HCT116 (cell line): Measurements from ENCODE around the gene GRAP. TPM values are rescaled to one million over a fixed set of nuclear protein-coding genes. Genes with fewer than 3 reads are reported as not detected.

Source experiments
- ATAC-seq: fragments of 200-7000 bp; cut with Tn5 transposase; 2 replicates; pipeline ENCODE4 v1.9.1; 2020; ENCODE audit warnings: mild to moderate bottlenecking, moderate library complexity
- BruUV-seq: library from RNA; stranded (reverse); fragments of 400-500 nt; replicated peaks from 2 replicates; lab custom pipeline; 2021; lab: Mats Ljungman, UMichigan
- CTCF ChIA-PET: fragments of 300-600 bp; sonication (Branson Sonifier 250); formaldehyde crosslinking; loops from one replicate; lab custom pipeline; 2021; ENCODE audit warnings: antibody characterized with exemption; lab: Charles Lee
- POLR2A ChIA-PET: fragments of 300-600, 350-600 bp; sonication (Branson Sonifier 250); formaldehyde crosslinking; loops from one replicate; lab custom pipeline; 2021; ENCODE audit warnings: antibody characterized with exemption; lab: Charles Lee
- RAD21 ChIA-PET, 2 experiments: fragments of 300-600 bp; sonication (Branson Sonifier 250); formaldehyde crosslinking; loops; one replicate each; lab custom pipeline; 2023; ENCODE audit warnings: low total read pairs in 2 of 2; ENCODE audit not compliant: uncharacterized antibody in 2 of 2, unreplicated experiment in 2 of 2, low non-redundant PET in 1 of 2; lab: Charles Lee
- DNase-seq: peaks from one replicate; pipeline ENCODE4 v3.0.0-alpha.2; 2010; ENCODE audit warnings: low read depth, low spot score
- H2AFZ ChIP-seq: fragments of 200-600 bp; shearing (Covaris generic), sonication (generic); 2 replicates; pipeline ENCODE4 v1.6.1; 2017; ENCODE audit warnings: low read depth, mixed run types, mixed read lengths, antibody characterized with exemption, low read length; ENCODE audit not compliant: poor library complexity, severe bottlenecking
- H3K27ac ChIP-seq: 2 replicates; pipeline ENCODE4 v1.5.1; 2012; ENCODE audit warnings: low read depth, low read length
- H3K27me3 ChIP-seq: fragments of 200-600 bp; sonication (generic); 2 replicates; pipeline ENCODE4 v1.6.1; 2016; ENCODE audit warnings: mixed run types, low read length, mixed read lengths; ENCODE audit not compliant: insufficient read depth
- H3K36me3 ChIP-seq, 2 experiments: fragments of 200-500 bp in 1 of 2; fragments of 200-600 bp in 1 of 2; sonication (Bioruptor generic) in 1 of 2; sonication (generic) in 1 of 2; 2 replicates each; pipeline versions ENCODE4 v1.5.1 to v1.6.1; 2014 to 2016; ENCODE audit warnings: low read length in 2 of 2, inconsistent platforms in 1 of 2, mixed read lengths in 1 of 2, mixed run types in 1 of 2; ENCODE audit not compliant: insufficient read depth in 2 of 2, control insufficient read depth in 1 of 2
- H3K4me1 ChIP-seq, 2 experiments: fragments of 200-600 bp in 1 of 2; sonication (generic) in 1 of 2; 2 replicates each; pipeline versions ENCODE4 v1.5.1 to v1.6.1; 2012 to 2017; ENCODE audit warnings: low read length in 2 of 2, inconsistent platforms in 1 of 2, mild to moderate bottlenecking in 1 of 2, mixed read lengths in 1 of 2, mixed run types in 1 of 2, moderate library complexity in 1 of 2; ENCODE audit not compliant: insufficient read depth in 2 of 2, control insufficient read depth in 1 of 2
- H3K4me2 ChIP-seq: fragments of 200-600 bp; sonication (generic); 2 replicates; pipeline ENCODE4 v1.6.1; 2017; ENCODE audit warnings: mixed run types, low read length, mixed read lengths
- H3K4me3 ChIP-seq, 2 experiments: fragments of 200-600 bp in 1 of 2; sonication (generic) in 1 of 2; replicated peaks in 1 of 2; 2 replicates each; pipeline ENCODE4 v1.5.1; 2011 to 2016; ENCODE audit warnings: low read length in 2 of 2, control low read depth in 1 of 2, low read depth in 1 of 2, mild to moderate bottlenecking in 1 of 2, mixed read lengths in 1 of 2, mixed run types in 1 of 2
- H3K79me2 ChIP-seq: fragments of 200-600 bp; sonication (generic); 2 replicates; pipeline ENCODE4 v1.6.1; 2017; ENCODE audit warnings: mild to moderate bottlenecking, mixed run types, low read length, moderate library complexity, mixed read lengths; ENCODE audit not compliant: insufficient read depth
- H3K9ac ChIP-seq: fragments of 200-600 bp; sonication (generic); 2 replicates; pipeline ENCODE4 v1.6.1; 2016; ENCODE audit warnings: low read length, mixed read lengths
- H3K9me2 ChIP-seq: fragments of 200-600 bp; sonication (generic), shearing (Covaris generic); 2 replicates; pipeline ENCODE4 v1.6.1; 2017; ENCODE audit warnings: mixed run types, mild to moderate bottlenecking, moderate library complexity; ENCODE audit not compliant: insufficient read depth
- H3K9me3 ChIP-seq, 2 experiments: fragments of 200-500 bp in 1 of 2; fragments of 200-600 bp in 1 of 2; sonication (Bioruptor generic) in 1 of 2; sonication (generic) in 1 of 2; 2 replicates each; pipeline ENCODE4 v1.6.1; 2014 to 2017; ENCODE audit warnings: low read length in 2 of 2, mixed read lengths in 2 of 2, inconsistent platforms in 1 of 2, low read depth in 1 of 2, mild to moderate bottlenecking in 1 of 2, mixed run types in 1 of 2, moderate library complexity in 1 of 2; ENCODE audit not compliant: control insufficient read depth in 1 of 2, insufficient read depth in 1 of 2
- H4K20me1 ChIP-seq: fragments of 200-600 bp; sonication (generic), shearing (Covaris generic); 2 replicates; pipeline ENCODE4 v1.6.1; 2017; ENCODE audit warnings: mixed run types, mild to moderate bottlenecking, moderate library complexity; ENCODE audit not compliant: insufficient read depth
- CBX3 ChIP-seq: IDR thresholded peaks from 2 replicates; pipeline ENCODE4 v1.6.1; 2012; ENCODE audit warnings: low read depth
- CEBPB ChIP-seq: IDR thresholded peaks from 2 replicates; pipeline ENCODE4 v1.6.1; 2012; ENCODE audit warnings: low read depth
- ELF1 ChIP-seq: IDR thresholded peaks from 2 replicates; pipeline ENCODE4 v1.6.1; 2012; ENCODE audit warnings: low read depth, borderline replicate concordance
- EZH2 ChIP-seq: fragments of 200-600 bp; sonication (generic); IDR thresholded peaks from 2 replicates; pipeline ENCODE4 v1.6.1; 2017; ENCODE audit warnings: antibody characterized with exemption, mixed run types
- EZH2phosphoT487 ChIP-seq: fragments of 200-600 bp; IDR thresholded peaks from 2 replicates; pipeline ENCODE4 v1.6.1; 2018; ENCODE audit warnings: antibody characterized with exemption, borderline replicate concordance
- FOSL1 ChIP-seq: IDR thresholded peaks from 2 replicates; pipeline ENCODE4 v1.6.1; 2012; ENCODE audit warnings: low read depth
- JUND ChIP-seq: IDR thresholded peaks from 2 replicates; pipeline ENCODE4 v1.6.1; 2012
- POLR2AphosphoS5 ChIP-seq: IDR thresholded peaks from 2 replicates; pipeline ENCODE4 v1.6.1; 2011; ENCODE audit warnings: mild to moderate bottlenecking, low read depth, low read length, moderate library complexity
- RAD21 ChIP-seq: IDR thresholded peaks from 2 replicates; pipeline ENCODE4 v1.6.1; 2012; ENCODE audit warnings: low read depth, mild to moderate bottlenecking
- SIN3A ChIP-seq: IDR thresholded peaks from 2 replicates; pipeline ENCODE4 v1.6.1; 2012; ENCODE audit warnings: low read depth
- SP1 ChIP-seq: IDR thresholded peaks from 2 replicates; pipeline ENCODE4 v1.6.1; 2012; ENCODE audit warnings: low read depth
- SRF ChIP-seq: IDR thresholded peaks from 2 replicates; pipeline ENCODE4 v1.6.1; 2012; ENCODE audit warnings: low read depth
- YY1 ChIP-seq: IDR thresholded peaks from 2 replicates; pipeline ENCODE4 v1.6.1; 2011; ENCODE audit warnings: low read length, low read depth, moderate library complexity, mild to moderate bottlenecking; ENCODE audit not compliant: insufficient replicate concordance; ENCODE audit errors: extremely low read depth
- ZFX ChIP-seq: fragments of 450-650 bp; IDR thresholded peaks from 2 replicates; pipeline ENCODE4 v1.6.1; 2017
- ZNF274 ChIP-seq: fragments of 200-500 bp; sonication (Bioruptor generic); IDR thresholded peaks from 2 replicates; pipeline ENCODE4 v1.6.1; 2014; ENCODE audit warnings: mild to moderate bottlenecking, low read depth, low read length, inconsistent platforms
- intact Hi-C: fragments of 100-400 bp; cut with micrococcal nuclease; formaldehyde crosslinking; loops from 2 replicates; pipeline ENCODE4 v1.10.0; 2022
- total RNA-seq: library from RNA; stranded (reverse); gene quantifications from one replicate; pipeline ENCODE4 v1.2.1, GENCODE V29; 2021; ENCODE audit not compliant: unreplicated experiment
- TF ChIP-seq, protein P1 (sequence below): IDR thresholded peaks from 2 replicates; pipeline ENCODE4 v1.6.1; 2012
- TF ChIP-seq, protein P2 (sequence below): IDR thresholded peaks from 2 replicates; pipeline ENCODE4 v1.6.1; 2012; ENCODE audit warnings: low read depth
- TF ChIP-seq, protein P3 (sequence below), 3 experiments: fragments of 200-600 bp in 1 of 3; sonication (generic) in 1 of 3; IDR thresholded peaks in 2 of 3; conservative IDR thresholded peaks in 1 of 3; 2 replicates each; pipeline ENCODE4 v1.5.1; 2012 to 2017; ENCODE audit warnings: low read depth in 2 of 3, low read length in 2 of 3, antibody characterized with exemption in 1 of 3, borderline replicate concordance in 1 of 3, control low read depth in 1 of 3, mild to moderate bottlenecking in 1 of 3, mixed read lengths in 1 of 3, mixed run types in 1 of 3, moderate library complexity in 1 of 3; ENCODE audit not compliant: insufficient read depth in 1 of 3
- TF ChIP-seq, protein P4 (sequence below): IDR thresholded peaks from 2 replicates; pipeline ENCODE4 v1.6.1; 2011; ENCODE audit warnings: mild to moderate bottlenecking, low read length, moderate library complexity; ENCODE audit not compliant: insufficient replicate concordance; ENCODE audit errors: extremely low read depth
- TF ChIP-seq, protein P5 (sequence below): IDR thresholded peaks from 2 replicates; pipeline ENCODE4 v1.6.1; 2012

The GRAP gene
- total RNA-seq, 1 experiment from 2014 or later: 0.27 TPM

DNA sequence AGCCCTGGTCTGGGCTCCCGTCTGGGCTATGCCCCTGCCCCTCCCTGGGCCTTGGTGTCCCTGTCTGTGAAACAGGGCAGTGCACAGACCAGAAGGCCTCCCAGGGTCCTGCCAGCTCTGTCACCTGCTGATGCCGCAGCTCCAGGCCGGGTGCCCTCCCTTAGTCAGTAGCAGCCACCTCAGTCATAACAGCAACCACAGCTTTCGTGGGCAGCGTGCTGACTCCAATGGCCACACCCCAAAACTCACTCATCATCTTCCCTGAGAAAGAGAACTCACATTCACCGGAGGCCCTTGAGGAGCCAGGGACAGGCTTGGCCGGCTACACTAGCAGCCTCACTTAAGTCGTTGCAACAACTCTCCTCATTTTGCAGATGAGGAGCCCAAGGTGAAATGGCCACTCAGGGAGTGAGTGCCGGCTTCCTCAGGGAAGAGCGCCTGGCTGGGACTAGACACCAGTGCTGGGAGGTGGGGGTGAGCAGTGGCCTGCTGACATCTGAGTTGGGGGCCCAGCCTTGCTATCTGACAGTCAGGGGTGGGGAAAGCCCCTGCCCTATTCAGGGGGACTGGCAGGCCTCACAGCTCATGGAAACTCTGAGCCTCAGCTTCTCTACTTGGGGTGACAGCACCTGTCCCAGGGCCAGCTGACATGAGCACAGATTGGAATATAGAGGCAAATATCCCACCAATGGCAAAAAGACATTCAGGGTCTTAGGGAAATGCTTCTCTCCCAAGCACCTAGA is 72.2 kb downstream of the GRAP start:
- POLR2A ChIA-PET: no interaction called here
- no peaks in the 10 kb centered on the region for H4K20me1 ChIP-seq
- no peak for DNase-seq
- no peaks in the 10 kb centered on the region for H3K9me2 ChIP-seq
- H2AFZ ChIP-seq: no peak overlapping the region
- TF ChIP-seq, protein P1, sequence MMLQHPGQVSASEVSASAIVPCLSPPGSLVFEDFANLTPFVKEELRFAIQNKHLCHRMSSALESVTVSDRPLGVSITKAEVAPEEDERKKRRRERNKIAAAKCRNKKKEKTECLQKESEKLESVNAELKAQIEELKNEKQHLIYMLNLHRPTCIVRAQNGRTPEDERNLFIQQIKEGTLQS: no peak
- no peak for TF ChIP-seq FOSL1
- TF ChIP-seq POLR2AphosphoS5: no peak
- TF ChIP-seq EZH2phosphoT487: no peak
- TF ChIP-seq ZNF274: no peak
- TF ChIP-seq SIN3A: no peak
- TF ChIP-seq RAD21: no peak
- TF ChIP-seq, protein P2, sequence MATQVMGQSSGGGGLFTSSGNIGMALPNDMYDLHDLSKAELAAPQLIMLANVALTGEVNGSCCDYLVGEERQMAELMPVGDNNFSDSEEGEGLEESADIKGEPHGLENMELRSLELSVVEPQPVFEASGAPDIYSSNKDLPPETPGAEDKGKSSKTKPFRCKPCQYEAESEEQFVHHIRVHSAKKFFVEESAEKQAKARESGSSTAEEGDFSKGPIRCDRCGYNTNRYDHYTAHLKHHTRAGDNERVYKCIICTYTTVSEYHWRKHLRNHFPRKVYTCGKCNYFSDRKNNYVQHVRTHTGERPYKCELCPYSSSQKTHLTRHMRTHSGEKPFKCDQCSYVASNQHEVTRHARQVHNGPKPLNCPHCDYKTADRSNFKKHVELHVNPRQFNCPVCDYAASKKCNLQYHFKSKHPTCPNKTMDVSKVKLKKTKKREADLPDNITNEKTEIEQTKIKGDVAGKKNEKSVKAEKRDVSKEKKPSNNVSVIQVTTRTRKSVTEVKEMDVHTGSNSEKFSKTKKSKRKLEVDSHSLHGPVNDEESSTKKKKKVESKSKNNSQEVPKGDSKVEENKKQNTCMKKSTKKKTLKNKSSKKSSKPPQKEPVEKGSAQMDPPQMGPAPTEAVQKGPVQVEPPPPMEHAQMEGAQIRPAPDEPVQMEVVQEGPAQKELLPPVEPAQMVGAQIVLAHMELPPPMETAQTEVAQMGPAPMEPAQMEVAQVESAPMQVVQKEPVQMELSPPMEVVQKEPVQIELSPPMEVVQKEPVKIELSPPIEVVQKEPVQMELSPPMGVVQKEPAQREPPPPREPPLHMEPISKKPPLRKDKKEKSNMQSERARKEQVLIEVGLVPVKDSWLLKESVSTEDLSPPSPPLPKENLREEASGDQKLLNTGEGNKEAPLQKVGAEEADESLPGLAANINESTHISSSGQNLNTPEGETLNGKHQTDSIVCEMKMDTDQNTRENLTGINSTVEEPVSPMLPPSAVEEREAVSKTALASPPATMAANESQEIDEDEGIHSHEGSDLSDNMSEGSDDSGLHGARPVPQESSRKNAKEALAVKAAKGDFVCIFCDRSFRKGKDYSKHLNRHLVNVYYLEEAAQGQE: no peak
- no peak for TF ChIP-seq YY1
- TF ChIP-seq ZFX: no peak
- TF ChIP-seq SP1: no peak
- TF ChIP-seq, protein P3, sequence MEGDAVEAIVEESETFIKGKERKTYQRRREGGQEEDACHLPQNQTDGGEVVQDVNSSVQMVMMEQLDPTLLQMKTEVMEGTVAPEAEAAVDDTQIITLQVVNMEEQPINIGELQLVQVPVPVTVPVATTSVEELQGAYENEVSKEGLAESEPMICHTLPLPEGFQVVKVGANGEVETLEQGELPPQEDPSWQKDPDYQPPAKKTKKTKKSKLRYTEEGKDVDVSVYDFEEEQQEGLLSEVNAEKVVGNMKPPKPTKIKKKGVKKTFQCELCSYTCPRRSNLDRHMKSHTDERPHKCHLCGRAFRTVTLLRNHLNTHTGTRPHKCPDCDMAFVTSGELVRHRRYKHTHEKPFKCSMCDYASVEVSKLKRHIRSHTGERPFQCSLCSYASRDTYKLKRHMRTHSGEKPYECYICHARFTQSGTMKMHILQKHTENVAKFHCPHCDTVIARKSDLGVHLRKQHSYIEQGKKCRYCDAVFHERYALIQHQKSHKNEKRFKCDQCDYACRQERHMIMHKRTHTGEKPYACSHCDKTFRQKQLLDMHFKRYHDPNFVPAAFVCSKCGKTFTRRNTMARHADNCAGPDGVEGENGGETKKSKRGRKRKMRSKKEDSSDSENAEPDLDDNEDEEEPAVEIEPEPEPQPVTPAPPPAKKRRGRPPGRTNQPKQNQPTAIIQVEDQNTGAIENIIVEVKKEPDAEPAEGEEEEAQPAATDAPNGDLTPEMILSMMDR (IDR thresholded peaks at IDR 0.05 in 2 of 3, conservative IDR thresholded peaks at IDR 0.05 in 1 of 3; ENCODE audit: borderline replicate concordance in 1 of 3, insufficient read depth in 1 of 3, low read depth in 2 of 3, low read length in 2 of 3): no peak
- TF ChIP-seq CBX3: no peak
- TF ChIP-seq SRF: no peak
- TF ChIP-seq, protein P4, sequence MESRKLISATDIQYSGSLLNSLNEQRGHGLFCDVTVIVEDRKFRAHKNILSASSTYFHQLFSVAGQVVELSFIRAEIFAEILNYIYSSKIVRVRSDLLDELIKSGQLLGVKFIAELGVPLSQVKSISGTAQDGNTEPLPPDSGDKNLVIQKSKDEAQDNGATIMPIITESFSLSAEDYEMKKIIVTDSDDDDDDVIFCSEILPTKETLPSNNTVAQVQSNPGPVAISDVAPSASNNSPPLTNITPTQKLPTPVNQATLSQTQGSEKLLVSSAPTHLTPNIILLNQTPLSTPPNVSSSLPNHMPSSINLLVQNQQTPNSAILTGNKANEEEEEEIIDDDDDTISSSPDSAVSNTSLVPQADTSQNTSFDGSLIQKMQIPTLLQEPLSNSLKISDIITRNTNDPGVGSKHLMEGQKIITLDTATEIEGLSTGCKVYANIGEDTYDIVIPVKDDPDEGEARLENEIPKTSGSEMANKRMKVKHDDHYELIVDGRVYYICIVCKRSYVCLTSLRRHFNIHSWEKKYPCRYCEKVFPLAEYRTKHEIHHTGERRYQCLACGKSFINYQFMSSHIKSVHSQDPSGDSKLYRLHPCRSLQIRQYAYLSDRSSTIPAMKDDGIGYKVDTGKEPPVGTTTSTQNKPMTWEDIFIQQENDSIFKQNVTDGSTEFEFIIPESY: no peak
- TF ChIP-seq ELF1: no peak
- TF ChIP-seq, protein P5, sequence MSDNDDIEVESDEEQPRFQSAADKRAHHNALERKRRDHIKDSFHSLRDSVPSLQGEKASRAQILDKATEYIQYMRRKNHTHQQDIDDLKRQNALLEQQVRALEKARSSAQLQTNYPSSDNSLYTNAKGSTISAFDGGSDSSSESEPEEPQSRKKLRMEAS: no peak
- no peak for TF ChIP-seq JUND
- no peak for TF ChIP-seq CEBPB
- no peak for TF ChIP-seq EZH2
- intact Hi-C loops: no loop called here
- H3K27ac ChIP-seq: no peak overlapping the region
- no peak for ATAC-seq
- peaks cover 14% of the 10 kb centered on the region for H3K79me2 ChIP-seq
- H3K27me3 ChIP-seq: no peaks in the 10 kb centered on the region
- RAD21 ChIA-PET: interaction anchor here in 1 of 2 experiments (1.5 kb wide), 1 partner anchor 14 kb away, joined by 3 read pairs; no protein-coding TSS in a partner anchor
- CTCF ChIA-PET: no interaction called here
- no TSS peak for BruUV-seq
- peaks cover 9 to 17% of the 10 kb centered on the region in 2 experiments for H3K4me1 ChIP-seq
- no peak overlapping the region for H3K9ac ChIP-seq
- H3K4me2 ChIP-seq: no peak overlapping the region
- no peak overlapping the region for H3K4me3 ChIP-seq
- peaks cover 30 to 43% of the 10 kb centered on the region in 2 experiments; a peak in 3 of 4 replicates for H3K36me3 ChIP-seq
- H3K9me3 ChIP-seq: no peaks in the 10 kb centered on the region
